ENCODE measurements around the gene SHMT1.
"Not testable (repeated sequence)": the region's sequence is repeated elsewhere in the genome, so short reads cannot be mapped to it uniquely, and the experiment has no call there.

DNA sequence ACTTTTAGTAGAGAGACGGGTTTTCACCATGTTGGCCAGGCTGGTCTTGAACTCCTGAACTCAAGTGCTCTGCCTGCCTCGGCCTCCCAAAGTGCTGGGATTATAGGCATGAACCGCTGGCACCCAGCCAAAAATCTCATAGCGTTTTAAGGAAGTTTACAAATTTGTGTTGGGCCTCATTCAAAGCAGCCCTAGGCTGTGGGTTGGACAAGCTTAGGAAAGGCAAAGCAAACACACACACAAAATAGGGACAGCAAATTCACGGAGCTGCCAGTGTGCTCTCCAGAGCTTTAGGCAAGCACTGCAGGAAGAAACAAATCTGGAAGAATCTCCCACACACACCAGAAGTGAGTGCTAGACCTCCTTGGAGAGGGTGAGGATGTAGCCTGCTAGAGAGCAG lies 39.8 kb upstream of the SHMT1 start:
- not testable (repeated sequence) for TF ChIP-seq POLR2A (IDR thresholded peaks at IDR 0.05)
- TF ChIP-seq, protein P1, sequence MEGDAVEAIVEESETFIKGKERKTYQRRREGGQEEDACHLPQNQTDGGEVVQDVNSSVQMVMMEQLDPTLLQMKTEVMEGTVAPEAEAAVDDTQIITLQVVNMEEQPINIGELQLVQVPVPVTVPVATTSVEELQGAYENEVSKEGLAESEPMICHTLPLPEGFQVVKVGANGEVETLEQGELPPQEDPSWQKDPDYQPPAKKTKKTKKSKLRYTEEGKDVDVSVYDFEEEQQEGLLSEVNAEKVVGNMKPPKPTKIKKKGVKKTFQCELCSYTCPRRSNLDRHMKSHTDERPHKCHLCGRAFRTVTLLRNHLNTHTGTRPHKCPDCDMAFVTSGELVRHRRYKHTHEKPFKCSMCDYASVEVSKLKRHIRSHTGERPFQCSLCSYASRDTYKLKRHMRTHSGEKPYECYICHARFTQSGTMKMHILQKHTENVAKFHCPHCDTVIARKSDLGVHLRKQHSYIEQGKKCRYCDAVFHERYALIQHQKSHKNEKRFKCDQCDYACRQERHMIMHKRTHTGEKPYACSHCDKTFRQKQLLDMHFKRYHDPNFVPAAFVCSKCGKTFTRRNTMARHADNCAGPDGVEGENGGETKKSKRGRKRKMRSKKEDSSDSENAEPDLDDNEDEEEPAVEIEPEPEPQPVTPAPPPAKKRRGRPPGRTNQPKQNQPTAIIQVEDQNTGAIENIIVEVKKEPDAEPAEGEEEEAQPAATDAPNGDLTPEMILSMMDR (IDR thresholded peaks at IDR 0.05) = not testable (repeated sequence)
